ENCODE measurements around the gene LBP. TPM values are rescaled to one million over a fixed set of nuclear protein-coding genes. Genes with fewer than 3 reads are reported as not detected.

Gene LBP
- total and polyA plus RNA-seq, 2 of the 13 experiments (the other 11 are each of a cell fraction or from before 2014, with no cell fraction given) = 0.07 to 0.20 TPM

DNA sequence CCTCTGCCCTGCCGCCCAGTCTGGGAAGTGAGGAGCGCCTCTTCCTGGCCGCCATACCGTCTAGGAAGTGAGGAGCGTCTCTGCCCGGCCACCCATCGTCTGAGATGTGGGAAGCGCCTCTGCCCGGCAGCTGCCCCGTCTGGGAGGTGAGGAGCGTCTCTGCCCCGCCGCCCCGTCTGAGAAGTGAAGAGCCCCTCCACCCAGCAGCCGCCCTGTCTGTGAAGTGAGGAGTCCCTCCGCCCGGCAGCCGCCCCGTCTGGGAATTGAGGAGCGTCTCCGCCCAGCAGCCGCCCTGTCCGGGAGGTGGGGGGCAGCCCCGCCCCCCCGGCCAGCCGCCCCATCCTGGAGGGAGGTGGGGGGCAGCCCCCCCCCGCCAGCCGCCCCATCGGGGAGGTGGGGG lies 61.0 kb downstream of the LBP start:
- no peak for TF ChIP-seq RCOR2 (CRISPR knock-in tag; IDR thresholded peaks at IDR 0.05)
- no peak for TF ChIP-seq HNRNPK (IDR thresholded peaks at IDR 0.05; ENCODE audit: low read depth, low read length, poor library complexity, severe bottlenecking)
- TF ChIP-seq SIX4 (CRISPR knock-in tag; IDR thresholded peaks at IDR 0.05) = no peak
- TF ChIP-seq BRCA1 (CRISPR knock-in tag; IDR thresholded peaks at IDR 0.05) = no peak
- TF ChIP-seq ZFAT (CRISPR knock-in tag; conservative IDR thresholded peaks at IDR 0.05) = no peak
- TF ChIP-seq RFX5 (IDR thresholded peaks at IDR 0.05; ENCODE audit: low read depth, low read length) = no peak
- no peak for TF ChIP-seq ZNF446 (CRISPR knock-in tag; IDR thresholded peaks at IDR 0.05)
- no peak for TF ChIP-seq ZFP41 (CRISPR knock-in tag; IDR thresholded peaks at IDR 0.05; ENCODE audit: borderline replicate concordance)
- TF ChIP-seq SYNCRIP (IDR thresholded peaks at IDR 0.05; ENCODE audit: insufficient read depth, low read depth, low read length) = no peak
- no peak for TF ChIP-seq AKAP8 (CRISPR knock-in tag; IDR thresholded peaks at IDR 0.05)
- TF ChIP-seq NFIB (CRISPR knock-in tag; IDR thresholded peaks at IDR 0.05; ENCODE audit: borderline replicate concordance) = no peak
- TF ChIP-seq, protein P1, sequence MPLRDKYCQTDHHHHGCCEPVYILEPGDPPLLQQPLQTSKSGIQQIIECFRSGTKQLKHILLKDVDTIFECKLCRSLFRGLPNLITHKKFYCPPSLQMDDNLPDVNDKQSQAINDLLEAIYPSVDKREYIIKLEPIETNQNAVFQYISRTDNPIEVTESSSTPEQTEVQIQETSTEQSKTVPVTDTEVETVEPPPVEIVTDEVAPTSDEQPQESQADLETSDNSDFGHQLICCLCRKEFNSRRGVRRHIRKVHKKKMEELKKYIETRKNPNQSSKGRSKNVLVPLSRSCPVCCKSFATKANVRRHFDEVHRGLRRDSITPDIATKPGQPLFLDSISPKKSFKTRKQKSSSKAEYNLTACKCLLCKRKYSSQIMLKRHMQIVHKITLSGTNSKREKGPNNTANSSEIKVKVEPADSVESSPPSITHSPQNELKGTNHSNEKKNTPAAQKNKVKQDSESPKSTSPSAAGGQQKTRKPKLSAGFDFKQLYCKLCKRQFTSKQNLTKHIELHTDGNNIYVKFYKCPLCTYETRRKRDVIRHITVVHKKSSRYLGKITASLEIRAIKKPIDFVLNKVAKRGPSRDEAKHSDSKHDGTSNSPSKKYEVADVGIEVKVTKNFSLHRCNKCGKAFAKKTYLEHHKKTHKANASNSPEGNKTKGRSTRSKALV (CRISPR knock-in tag; IDR thresholded peaks at IDR 0.05) = no peak
- no peak for TF ChIP-seq ZNF7 (CRISPR knock-in tag; IDR thresholded peaks at IDR 0.05)
- no peak for TF ChIP-seq ZSCAN22 (CRISPR knock-in tag; IDR thresholded peaks at IDR 0.05)
- TF ChIP-seq ISX (CRISPR knock-in tag; conservative IDR thresholded peaks at IDR 0.05) = no peak
- TF ChIP-seq KLF13 (CRISPR knock-in tag; IDR thresholded peaks at IDR 0.05) = no peak
- no peak for TF ChIP-seq ZSCAN21 (CRISPR knock-in tag; IDR thresholded peaks at IDR 0.05; ENCODE audit: borderline replicate concordance)
- TF ChIP-seq, protein P2, sequence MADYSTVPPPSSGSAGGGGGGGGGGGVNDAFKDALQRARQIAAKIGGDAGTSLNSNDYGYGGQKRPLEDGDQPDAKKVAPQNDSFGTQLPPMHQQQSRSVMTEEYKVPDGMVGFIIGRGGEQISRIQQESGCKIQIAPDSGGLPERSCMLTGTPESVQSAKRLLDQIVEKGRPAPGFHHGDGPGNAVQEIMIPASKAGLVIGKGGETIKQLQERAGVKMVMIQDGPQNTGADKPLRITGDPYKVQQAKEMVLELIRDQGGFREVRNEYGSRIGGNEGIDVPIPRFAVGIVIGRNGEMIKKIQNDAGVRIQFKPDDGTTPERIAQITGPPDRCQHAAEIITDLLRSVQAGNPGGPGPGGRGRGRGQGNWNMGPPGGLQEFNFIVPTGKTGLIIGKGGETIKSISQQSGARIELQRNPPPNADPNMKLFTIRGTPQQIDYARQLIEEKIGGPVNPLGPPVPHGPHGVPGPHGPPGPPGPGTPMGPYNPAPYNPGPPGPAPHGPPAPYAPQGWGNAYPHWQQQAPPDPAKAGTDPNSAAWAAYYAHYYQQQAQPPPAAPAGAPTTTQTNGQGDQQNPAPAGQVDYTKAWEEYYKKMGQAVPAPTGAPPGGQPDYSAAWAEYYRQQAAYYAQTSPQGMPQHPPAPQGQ (CRISPR knock-in tag; IDR thresholded peaks at IDR 0.05; ENCODE audit: borderline replicate concordance) = no peak
- no peak for TF ChIP-seq ZNF737 (CRISPR knock-in tag; IDR thresholded peaks at IDR 0.05; ENCODE audit: borderline replicate concordance)
- ATAC-seq = no peak
- intact Hi-C loops (cut with micrococcal nuclease; ENCODE audit: unreplicated experiment) = loop anchor here (5.0 kb wide), 1 partner anchor 330 kb away; no protein-coding TSS in a partner anchor
- Histone ChIP-seq H3K4me2 (ENCODE audit: low read depth, low read length) (no peak overlapping the region), H3K4me3 (replicated peaks in 1 of 3; ENCODE audit: insufficient read depth in 1 of 3, low read depth in 2 of 3, low read length in 3 of 3) (no peak overlapping the region), H3K79me2 (ENCODE audit: insufficient read depth, low read length) (no peaks in the 10 kb centered on the region), H3K36me3 (replicated peaks in 1 of 2; ENCODE audit: control insufficient read depth in 1 of 2, insufficient read depth in 2 of 2, low read length in 2 of 2) (no peaks in the 10 kb centered on the region), H3K9ac (ENCODE audit: insufficient read depth, low read depth, low read length) (no peak overlapping the region), H2AFZ (ENCODE audit: low read length) (no peak overlapping the region), H4K20me1 (ENCODE audit: insufficient read depth, low read length) (no peaks in the 10 kb centered on the region), H3K27me3 (ENCODE audit: control insufficient read depth in 1 of 2, insufficient read depth in 2 of 2, low read length in 2 of 2) (no peaks in the 10 kb centered on the region), H3K27ac (ENCODE audit: extremely low read length, insufficient read depth, low read length) (no peak overlapping the region), H3K4me1 (ENCODE audit: insufficient read depth, low read length) (peaks cover 14% of the 10 kb centered on the region), H3K9me3 (ENCODE audit: low read length) (no peaks in the 10 kb centered on the region)
- in situ Hi-C loops (cut with HindIII; ENCODE audit: extremely low pct_ligation_motif_present, low pct_unique_long_range_greater_than_20kb) = loop anchor here (5.0 to 25.0 kb wide), 2 partner anchors 70 to 345 kb away; no protein-coding TSS in a partner anchor
- no TSS peak for BruUV-seq (replicated peaks)
- 95% methylated on average over 29 of the region's 29 CpGs for WGBS (ENCODE audit: low lambda C conversion rate)
- FAIRE-seq = no peak
- ChIA-PET POLR2A (no interaction called here), CTCF (ENCODE audit: low intra/inter-chr PET ratio, low total read pairs) (interaction anchor here (2.0 to 3.2 kb wide), 2 partner anchors 69 to 177 kb away, joined by 16 to 38 read pairs; no protein-coding TSS in a partner anchor)
- no peak for DNase-seq (ENCODE audit: low spot score)
